NCI-H748 (cell line): ENCODE measurements around the gene CXCL12.

Source experiments
- DNase-seq: peaks from one replicate; lab custom pipeline; 2025; ENCODE audit not compliant: unreplicated experiment; lab: John Stamatoyannopoulos, UW

The CXCL12 gene

DNA sequence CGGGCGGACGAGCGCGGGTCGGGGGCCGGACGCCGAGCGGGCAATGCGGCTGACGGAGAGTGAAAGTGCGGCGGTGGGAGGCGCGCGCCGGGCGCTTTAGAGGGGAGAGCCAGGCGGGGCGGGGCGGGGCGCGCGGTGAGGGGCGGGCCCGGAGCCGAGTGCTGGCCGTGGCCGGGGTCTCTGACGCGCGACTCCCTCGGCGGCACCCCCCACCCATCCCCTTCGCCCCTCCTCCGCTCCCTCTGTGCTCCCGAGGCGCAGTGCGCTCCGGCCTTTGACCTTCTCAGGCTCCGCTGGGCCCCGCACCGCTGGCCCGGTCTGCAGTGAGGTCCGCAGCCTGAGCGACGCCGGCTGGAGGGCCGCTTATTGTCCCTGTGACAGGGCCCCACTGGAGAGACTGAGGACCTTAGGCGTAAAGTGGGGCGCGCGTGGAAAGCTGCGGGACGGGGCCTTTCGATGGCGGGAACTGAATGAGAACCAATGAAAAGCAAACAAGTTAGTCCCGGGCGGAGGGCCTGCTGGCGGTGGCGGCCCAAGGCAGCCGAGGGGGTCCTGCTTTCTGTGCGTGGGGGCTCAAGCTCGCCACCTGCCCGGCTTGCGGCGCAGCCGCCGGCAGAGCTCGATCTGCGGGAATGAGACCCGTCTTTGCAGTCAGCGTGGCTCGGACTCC, at the start of gene CXCL12:
TSS of gene CXCL12 (minus strand) at position 72 of the 670 bp plus-strand sequence. CDS start 92 bp downstream, outside the sequence.
- DNase-seq, result peak; percentile 32

GRCh38 chr10:44427479-44427878, 42.6 kb upstream of the CXCL12 start:
- DNase-seq, result no peak

GRCh38 chr10:44427037-44427436, 42.1 kb upstream of the CXCL12 start:
- DNase-seq, result no peak

- no peak for DNase-seq
Measured at GRCh38 chr10:44426247-44427034, 41.5 kb upstream of the CXCL12 start.

- DNase-seq, result no peak
Measured at GRCh38 chr10:44425466-44425865, 40.6 kb upstream of the CXCL12 start.

DNA sequence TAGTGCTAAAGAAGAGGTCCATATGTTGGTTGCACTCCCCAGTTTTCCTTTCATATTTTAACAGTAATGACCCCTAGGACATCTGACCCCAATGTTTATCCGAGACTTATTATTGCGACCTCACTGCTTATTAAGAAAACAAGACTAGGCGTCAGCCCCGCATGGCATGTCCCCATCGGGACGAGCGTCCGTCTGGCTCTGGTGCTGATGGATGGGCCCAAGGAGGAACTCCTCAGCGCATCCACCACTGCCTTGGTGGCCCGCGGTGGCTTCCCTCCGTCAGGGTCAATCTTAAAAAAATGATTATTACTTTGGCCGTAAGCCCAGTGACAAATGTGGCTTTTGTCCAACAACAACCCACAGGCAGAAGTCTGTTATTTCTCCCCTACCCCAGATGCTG, 40.1 kb upstream of the CXCL12 start:
- no peak for DNase-seq

DNA sequence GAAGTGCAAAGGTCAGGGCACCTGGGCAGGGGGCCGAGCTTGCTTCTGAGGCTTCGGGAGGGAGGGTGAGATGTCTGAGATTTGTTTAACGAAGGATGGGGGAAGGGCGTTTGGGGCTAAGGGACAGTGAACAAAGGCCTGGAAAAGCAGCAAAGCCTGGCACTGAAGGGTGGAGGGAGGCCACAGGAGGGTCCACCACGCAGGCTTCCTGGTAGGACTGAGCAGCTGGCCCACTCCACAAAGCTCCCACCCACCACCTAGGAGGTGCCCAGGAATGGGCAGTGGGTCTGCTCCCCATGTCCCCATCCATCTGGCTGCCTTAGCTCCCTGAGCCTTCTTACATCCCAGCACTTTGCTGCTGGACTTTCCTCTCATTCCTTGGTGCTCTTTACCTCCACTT, 39.4 kb upstream of the CXCL12 start:
- no peak for DNase-seq

DNA sequence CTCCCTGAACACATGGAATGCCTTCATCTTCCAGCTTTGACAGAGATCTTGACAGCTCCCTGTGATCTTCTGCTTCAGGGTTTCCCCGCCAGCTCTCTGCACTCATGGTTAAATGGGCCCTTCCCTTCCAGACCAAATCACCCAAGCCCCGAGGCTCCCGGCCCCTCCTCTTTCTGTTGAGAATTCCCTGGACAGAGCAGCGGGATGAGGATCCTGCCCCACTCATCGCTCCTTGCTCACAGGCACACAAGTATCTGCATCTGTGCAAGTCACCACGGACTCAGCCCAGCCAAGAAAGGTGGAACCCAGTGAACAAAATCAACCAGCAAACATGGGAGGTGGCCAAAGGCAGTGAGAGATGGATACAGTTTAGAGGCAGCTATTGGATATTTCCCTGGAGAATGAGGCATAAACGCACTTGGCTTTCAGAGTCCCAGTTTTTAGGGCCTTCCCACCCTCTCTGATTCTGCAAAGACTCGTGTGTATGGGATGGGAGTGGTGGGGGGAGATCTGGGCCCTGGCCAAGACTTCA, 37.7 kb upstream of the CXCL12 start:
- DNase-seq, result no peak

DNA sequence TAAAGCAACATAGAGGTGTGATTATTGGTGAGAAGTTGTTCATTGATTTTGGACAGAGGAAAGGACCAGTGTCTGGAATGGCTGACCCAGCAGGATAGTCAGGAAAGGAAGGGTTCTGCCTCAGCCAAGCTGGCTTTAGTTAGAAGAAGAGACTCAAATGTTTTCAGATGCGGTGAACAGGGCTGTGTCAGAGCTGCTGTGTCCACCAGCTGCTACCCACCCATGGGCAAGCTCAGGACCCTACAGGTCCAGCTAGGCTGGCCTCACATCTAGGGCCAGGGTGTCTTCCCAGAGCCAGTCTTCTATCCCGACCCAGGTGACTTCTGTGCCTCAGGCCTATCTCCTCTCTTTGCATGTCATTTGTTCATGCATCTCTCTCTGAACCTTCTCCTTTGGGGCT, 37.3 kb upstream of the CXCL12 start:
- DNase-seq, result no peak

- no peak for DNase-seq
Measured at GRCh38 chr10:44419790-44420549, 35.1 kb upstream of the CXCL12 start.

DNA sequence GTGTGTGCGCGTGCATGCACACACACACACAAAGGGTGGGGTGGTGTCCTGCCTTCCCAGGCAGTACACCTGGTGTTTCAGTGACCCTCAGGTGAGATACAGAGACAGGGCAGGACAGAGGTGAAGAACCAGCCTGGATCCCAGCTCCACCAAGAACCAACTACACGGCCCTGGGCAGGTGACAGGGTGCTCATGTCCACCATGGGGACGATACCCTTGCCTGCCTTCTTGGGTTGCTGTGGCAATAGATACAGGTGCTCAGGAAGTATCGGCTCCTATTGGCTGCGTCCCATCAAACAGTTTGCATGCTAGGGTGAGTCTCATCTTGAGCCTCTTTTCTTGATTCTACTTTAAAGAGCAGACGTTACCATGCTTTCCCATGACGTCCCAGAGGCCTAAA, 33.7 kb upstream of the CXCL12 start:
- DNase-seq, result no peak

GRCh38 chr10:44417761-44418160, 32.9 kb upstream of the CXCL12 start:
- no peak for DNase-seq

- DNase-seq, result no peak
Measured at GRCh38 chr10:44416936-44417335, 32.0 kb upstream of the CXCL12 start.

GRCh38 chr10:44416021-44416771, 31.3 kb upstream of the CXCL12 start:
- no peak for DNase-seq

DNA sequence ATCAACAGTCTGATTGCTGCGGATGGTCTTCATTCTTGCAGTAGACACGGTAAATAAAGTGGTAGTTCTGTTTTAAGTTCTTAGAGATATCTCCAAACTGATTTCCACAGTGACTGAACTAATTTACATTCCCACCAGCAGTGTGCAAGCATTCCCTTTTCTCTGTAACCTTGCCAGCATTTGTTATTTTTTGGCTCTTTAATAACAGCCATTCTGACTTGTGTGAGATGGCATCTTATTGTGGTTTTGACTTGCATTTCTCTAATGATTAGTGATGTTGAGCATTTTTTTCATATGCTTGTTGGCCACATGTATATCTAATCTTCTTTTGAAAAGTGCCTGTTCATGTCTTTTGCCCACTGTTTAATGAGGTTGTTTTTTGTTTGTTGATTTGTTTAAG, 30.2 kb upstream of the CXCL12 start:
- no peak for DNase-seq

GRCh38 chr10:44413416-44413815, 28.5 kb upstream of the CXCL12 start:
- no peak for DNase-seq

DNA sequence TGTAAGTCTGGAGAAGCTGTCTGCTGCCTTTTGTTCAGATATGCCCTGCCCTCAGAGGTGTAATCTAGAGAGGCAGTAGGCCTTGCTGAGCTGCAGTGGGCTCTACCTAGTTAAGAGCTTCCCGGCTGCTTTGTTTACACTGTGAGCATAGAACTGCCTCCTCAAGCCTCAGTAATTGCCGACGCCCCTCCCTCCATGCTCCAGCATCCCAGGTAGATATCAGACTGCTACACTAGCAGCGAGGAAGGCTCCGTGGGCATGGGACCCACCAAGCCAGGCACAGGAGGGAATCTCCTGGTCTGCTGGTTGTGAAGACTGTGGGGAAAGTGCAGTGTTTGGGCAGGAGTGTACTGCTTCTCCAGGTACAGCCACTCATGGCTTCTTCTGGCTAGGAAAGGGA, 26.4 kb upstream of the CXCL12 start:
- DNase-seq, result peak; percentile 17

DNA sequence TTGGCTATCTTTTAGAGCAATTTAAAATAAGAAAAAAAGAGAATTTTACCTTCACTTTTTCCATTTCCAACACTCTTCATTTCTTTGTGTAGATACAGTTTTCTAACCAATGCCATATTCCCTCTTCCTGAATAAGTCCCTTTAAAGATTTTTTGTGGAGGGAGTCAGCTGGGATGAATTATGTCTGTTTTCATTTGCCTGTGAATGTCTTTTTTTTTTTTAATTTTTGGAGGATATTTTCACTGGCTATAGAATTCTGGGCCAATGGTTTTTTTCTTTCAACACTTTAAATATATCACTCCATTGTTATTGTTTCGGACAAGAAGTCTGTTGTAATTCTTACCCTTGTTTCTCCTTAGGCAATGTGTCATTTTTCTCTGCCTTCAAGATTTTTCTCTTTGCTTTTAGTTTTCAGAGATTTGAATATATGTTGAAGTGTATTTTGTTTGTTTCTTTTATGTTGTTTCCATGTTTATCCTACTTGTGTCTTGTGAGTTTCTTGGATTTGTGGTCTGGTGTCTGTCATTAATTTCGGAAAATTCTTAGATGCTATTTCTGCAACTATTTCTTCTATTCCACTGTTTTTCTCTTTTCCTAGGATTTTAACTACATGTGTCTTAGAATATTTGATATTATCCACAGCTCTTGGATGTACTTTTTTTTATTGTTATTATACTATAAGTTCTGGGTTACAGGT, 20.0 kb upstream of the CXCL12 start:
- DNase-seq, result no peak

DNA sequence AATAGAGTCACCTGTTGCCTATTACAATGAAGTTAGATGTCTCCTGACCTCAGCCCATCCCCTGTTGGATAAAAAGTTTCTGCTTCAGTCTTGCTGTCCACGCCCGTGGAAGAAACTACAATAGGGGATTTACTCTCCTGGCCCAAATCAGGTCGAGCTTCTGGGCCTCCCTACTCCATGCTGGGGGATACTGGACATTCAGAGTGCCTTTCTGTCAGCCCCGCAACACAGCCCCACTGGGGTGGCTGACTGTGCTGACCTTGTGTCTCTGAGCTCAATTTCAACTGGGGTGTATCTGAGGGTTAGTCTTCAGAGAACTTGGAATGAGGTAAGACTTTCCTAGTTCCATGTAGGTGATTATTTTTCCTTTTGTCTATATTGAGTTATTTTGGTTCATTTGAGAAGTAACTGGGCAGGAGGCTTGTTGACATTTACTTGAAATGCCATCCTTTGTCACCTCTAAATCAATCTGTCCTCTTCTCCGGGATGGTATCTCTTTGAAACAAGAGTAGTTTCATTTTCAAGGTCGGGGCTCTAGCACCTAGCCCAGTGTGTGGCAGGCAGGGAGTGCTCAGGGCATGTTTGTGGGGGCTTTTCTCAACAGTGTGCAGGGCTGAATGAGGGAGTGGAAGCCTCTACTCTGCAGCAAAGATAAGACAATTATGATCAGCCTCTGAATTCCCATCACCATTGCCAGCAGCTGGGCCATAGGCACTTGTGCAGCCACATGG, 17.7 kb upstream of the CXCL12 start:
- no peak for DNase-seq

DNA sequence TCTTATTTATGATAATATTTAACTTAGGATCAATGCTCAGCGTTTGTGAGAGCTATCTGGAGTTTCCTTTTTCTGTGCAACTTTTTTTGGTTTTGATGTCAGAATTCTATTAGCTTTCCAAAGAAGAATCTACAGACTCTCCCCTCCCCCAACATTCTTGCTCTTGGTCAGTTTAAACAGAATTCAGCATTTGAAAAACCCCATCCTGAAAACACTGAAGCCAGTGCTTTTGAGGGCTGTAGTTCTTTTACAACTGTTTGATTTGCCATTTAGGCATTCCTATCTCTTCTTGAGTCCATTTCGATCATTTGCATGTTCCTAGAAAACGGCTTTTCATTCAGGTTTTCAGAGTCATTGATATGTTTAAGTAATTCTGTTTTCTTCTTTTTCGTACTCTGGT, 15.6 kb upstream of the CXCL12 start:
- no peak for DNase-seq
